ENCODE results near the gene TNC.

DNA sequence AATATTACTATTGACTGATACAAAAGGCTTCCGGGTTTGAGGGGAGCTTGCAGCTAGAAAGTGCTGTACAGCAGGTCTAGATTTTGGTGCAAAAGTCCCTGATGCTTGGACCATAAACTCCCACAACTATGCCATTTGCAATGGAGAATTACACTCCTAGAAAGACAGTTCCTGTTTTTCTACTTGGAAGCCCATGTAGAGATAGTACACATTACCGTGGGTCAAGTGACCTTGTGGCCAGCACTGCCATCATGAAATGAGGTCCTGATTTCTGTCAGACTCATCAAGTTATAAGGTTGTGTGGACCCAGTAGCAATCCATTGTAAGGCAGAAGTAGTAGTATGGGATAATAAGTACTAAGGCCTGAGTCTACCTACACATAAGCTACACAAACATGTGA, 144.7 kb downstream of the TNC start:
- no peak for TF ChIP-seq POLR2A (IDR thresholded peaks at IDR 0.05)
- TF ChIP-seq, protein P1, sequence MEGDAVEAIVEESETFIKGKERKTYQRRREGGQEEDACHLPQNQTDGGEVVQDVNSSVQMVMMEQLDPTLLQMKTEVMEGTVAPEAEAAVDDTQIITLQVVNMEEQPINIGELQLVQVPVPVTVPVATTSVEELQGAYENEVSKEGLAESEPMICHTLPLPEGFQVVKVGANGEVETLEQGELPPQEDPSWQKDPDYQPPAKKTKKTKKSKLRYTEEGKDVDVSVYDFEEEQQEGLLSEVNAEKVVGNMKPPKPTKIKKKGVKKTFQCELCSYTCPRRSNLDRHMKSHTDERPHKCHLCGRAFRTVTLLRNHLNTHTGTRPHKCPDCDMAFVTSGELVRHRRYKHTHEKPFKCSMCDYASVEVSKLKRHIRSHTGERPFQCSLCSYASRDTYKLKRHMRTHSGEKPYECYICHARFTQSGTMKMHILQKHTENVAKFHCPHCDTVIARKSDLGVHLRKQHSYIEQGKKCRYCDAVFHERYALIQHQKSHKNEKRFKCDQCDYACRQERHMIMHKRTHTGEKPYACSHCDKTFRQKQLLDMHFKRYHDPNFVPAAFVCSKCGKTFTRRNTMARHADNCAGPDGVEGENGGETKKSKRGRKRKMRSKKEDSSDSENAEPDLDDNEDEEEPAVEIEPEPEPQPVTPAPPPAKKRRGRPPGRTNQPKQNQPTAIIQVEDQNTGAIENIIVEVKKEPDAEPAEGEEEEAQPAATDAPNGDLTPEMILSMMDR (IDR thresholded peaks at IDR 0.05), result no peak
